ENCODE data around the gene KLF4. TPM values are rescaled to one million over a fixed set of nuclear protein-coding genes. Genes with fewer than 3 reads are reported as not detected.

Gene KLF4
- total and polyA plus RNA-seq, 2 of the 4 experiments (the other 2 are of a cell fraction) = 1.3 to 3.8 TPM

DNA sequence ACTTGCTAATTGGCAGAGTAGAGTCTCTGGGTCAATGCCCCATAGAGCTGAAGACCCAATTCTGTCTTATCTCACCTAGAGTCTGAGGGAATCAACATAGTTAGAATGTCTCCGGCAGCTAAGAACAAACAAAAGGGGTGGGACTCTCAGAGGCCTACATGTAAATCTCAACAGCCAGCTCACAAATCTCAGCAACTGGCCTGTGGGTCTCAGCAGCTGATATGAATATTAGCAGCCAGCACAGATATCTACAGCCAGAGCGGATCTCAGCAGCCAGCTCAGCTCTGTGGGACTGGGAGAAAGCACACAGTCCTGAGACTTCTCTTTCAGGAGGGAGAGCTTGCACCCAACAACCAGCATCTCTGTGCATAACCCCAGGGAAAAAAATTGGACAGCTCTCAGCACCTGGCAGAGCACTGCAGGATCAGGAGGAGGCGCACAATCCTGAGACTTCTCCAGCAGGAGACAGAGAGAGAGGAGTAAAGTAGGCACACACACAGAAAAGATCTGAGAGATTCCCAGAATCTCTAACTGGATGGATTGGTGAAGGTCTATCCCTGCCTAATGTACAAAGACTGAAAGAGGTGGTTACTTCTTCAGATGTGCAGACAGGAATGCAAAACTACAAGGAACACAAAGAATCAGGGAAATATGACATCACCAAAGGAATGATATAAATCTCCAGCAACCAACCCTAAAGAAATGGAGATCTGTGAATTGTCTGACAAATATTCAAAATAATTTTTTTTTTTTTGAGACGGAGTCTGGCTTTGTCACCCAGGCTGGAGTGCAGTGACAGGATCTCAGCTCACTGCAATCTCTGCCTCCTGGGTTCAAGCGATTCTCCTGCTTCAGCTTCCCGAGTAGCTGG lies 29.2 kb downstream of the KLF4 start (continued):
- TF ChIP-seq CEBPB (IDR thresholded peaks at IDR 0.05; ENCODE audit: low read depth, low read length) = no peak

DNA sequence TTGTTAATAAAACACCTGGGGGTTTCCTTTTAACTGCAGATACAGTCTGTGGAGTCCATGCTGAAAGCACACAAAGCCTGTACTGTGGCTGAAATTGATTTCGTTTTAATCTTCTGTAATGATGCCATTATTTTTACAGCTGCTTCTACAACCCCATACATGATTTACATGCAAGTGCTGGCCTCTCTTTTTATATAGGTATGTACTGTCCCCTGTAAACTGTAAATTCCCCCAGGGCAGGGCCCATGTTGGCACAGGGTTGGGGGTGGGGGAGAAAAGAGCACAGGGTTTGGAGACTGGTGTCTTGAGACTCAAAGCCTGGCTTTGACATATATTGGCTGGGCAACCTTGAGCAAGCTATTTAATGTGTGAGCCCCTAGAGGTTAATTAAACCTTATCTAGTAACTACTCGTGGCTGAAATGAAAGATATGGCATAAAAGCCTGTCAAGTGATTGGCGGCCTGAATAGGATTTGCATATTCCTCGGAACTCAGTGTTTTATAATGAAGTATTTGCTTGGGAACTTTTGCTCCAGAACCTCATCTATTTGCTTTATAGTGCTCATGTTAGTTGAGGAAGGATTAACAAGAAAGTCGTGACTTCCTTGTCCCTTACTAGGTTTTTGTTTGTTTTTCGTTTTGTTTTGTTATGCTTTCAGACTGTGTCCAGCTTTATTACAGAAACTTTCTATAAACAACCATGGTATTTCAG lies 34.0 kb downstream of the KLF4 start:
- Histone ChIP-seq H3K9ac (ENCODE audit: low read depth, low read length) (no peak overlapping the region), H3K4me1 (ENCODE audit: control insufficient read depth, insufficient read depth, low read length) (no peaks in the 10 kb centered on the region; the same call in 1 of the 2 replicates), H3K79me1 (ENCODE audit: low read depth in 1 of 2, low read length in 2 of 2) (no peaks in the 10 kb centered on the region), H3K23ac (ENCODE audit: low read depth, low read length) (no peak overlapping the region), H3K36me3 (ENCODE audit: control insufficient read depth, insufficient read depth, low read length) (no peaks in the 10 kb centered on the region), H3K18ac (ENCODE audit: low read depth, low read length) (no peak overlapping the region), H3K9me1 (ENCODE audit: insufficient read depth, low read length) (no peaks in the 10 kb centered on the region), H2BK5ac (ENCODE audit: low read depth, low read length, poor library complexity, severe bottlenecking) (no peak overlapping the region), H3K14ac (replicated peaks; ENCODE audit: low read depth, low read length) (no peak overlapping the region), H4K20me1 (ENCODE audit: insufficient read depth, low read length) (no peaks in the 10 kb centered on the region), H3K4me2 (ENCODE audit: low read depth, low read length) (no peak overlapping the region), H2BK120ac (ENCODE audit: low read depth, low read length) (no peak overlapping the region), H3K27me3 (ENCODE audit: control insufficient read depth, insufficient read depth, low read length) (peaks cover 2% of the 10 kb centered on the region), H3K56ac (ENCODE audit: extremely low read depth, insufficient read depth, low read length) (no peak overlapping the region), H2AK9ac (replicated peaks; ENCODE audit: low read depth, low read length, poor library complexity) (no peak overlapping the region), H4K5ac (ENCODE audit: low read depth, low read length) (no peak overlapping the region), H4K91ac (ENCODE audit: insufficient read depth, low read depth, low read length) (no peak overlapping the region), H2BK15ac (ENCODE audit: low read depth, low read length) (no peak overlapping the region), H2AK5ac (ENCODE audit: low read depth, low read length) (no peak overlapping the region), H3K4ac (ENCODE audit: low read depth, low read length) (no peak overlapping the region), H3K27ac (ENCODE audit: insufficient read depth, low read length) (no peak overlapping the region), H4K8ac (ENCODE audit: low read depth in 2 of 2, low read length in 2 of 2) (no peak overlapping the region), H2BK20ac (ENCODE audit: low read depth, low read length) (no peak overlapping the region), H3K9me3 (ENCODE audit: control insufficient read depth, insufficient read depth, low read length) (no peaks in the 10 kb centered on the region), H2AFZ (replicated peaks; ENCODE audit: low read length, poor library complexity) (no peak overlapping the region), H3K4me3 (ENCODE audit: insufficient read depth, low read depth, low read length) (no peak overlapping the region)
- BruUV-seq (replicated peaks) = no TSS peak
- TF ChIP-seq CHD1 (IDR thresholded peaks at IDR 0.05; ENCODE audit: low read depth, low read length) = no peak
- TF ChIP-seq CEBPB (IDR thresholded peaks at IDR 0.05; ENCODE audit: low read depth, low read length) = no peak
- TF ChIP-seq MXI1 (IDR thresholded peaks at IDR 0.05; ENCODE audit: borderline replicate concordance, low read depth, low read length) = no peak
- no peak for TF ChIP-seq FOS (IDR thresholded peaks at IDR 0.05; ENCODE audit: low read depth, low read length)
- TF ChIP-seq, protein P1, sequence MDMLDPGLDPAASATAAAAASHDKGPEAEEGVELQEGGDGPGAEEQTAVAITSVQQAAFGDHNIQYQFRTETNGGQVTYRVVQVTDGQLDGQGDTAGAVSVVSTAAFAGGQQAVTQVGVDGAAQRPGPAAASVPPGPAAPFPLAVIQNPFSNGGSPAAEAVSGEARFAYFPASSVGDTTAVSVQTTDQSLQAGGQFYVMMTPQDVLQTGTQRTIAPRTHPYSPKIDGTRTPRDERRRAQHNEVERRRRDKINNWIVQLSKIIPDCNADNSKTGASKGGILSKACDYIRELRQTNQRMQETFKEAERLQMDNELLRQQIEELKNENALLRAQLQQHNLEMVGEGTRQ (IDR thresholded peaks at IDR 0.05; ENCODE audit: low read depth, low read length) = no peak
- TF ChIP-seq SMC3 (IDR thresholded peaks at IDR 0.05; ENCODE audit: low read depth, low read length) = no peak
- TF ChIP-seq, protein P2, sequence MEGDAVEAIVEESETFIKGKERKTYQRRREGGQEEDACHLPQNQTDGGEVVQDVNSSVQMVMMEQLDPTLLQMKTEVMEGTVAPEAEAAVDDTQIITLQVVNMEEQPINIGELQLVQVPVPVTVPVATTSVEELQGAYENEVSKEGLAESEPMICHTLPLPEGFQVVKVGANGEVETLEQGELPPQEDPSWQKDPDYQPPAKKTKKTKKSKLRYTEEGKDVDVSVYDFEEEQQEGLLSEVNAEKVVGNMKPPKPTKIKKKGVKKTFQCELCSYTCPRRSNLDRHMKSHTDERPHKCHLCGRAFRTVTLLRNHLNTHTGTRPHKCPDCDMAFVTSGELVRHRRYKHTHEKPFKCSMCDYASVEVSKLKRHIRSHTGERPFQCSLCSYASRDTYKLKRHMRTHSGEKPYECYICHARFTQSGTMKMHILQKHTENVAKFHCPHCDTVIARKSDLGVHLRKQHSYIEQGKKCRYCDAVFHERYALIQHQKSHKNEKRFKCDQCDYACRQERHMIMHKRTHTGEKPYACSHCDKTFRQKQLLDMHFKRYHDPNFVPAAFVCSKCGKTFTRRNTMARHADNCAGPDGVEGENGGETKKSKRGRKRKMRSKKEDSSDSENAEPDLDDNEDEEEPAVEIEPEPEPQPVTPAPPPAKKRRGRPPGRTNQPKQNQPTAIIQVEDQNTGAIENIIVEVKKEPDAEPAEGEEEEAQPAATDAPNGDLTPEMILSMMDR (conservative IDR thresholded peaks at IDR 0.05; ENCODE audit: low read depth, low read length) = no peak
- TF ChIP-seq NFE2L2 (IDR thresholded peaks at IDR 0.05; ENCODE audit: low read depth, low read length) = no peak
- TF ChIP-seq, protein P3, sequence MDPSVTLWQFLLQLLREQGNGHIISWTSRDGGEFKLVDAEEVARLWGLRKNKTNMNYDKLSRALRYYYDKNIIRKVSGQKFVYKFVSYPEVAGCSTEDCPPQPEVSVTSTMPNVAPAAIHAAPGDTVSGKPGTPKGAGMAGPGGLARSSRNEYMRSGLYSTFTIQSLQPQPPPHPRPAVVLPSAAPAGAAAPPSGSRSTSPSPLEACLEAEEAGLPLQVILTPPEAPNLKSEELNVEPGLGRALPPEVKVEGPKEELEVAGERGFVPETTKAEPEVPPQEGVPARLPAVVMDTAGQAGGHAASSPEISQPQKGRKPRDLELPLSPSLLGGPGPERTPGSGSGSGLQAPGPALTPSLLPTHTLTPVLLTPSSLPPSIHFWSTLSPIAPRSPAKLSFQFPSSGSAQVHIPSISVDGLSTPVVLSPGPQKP (IDR thresholded peaks at IDR 0.05; ENCODE audit: borderline replicate concordance, low read depth, low read length) = no peak
- no peak for TF ChIP-seq MAFK (IDR thresholded peaks at IDR 0.05; ENCODE audit: low read depth, low read length)
- no peak for TF ChIP-seq RCOR1 (IDR thresholded peaks at IDR 0.05; ENCODE audit: insufficient replicate concordance, low read length)
- ChIA-PET CTCF (no interaction called here), POLR2A (ENCODE audit: unreplicated experiment) (no interaction called here)
- intact Hi-C loops (cut with micrococcal nuclease) (no loop called here), dilution Hi-C loops (cut with HindIII; ENCODE audit: low sequenced_read_pairs, unreplicated experiment) (no loop called here), in situ Hi-C loops (cut with MboI; ENCODE audit: low sequenced_read_pairs) (no loop called here)
- no CpG with 5 or more reads among the region's 6 CpGs for WGBS, 2 experiments (ENCODE audit: extremely low coverage in 2 of 2, insufficient read length in 1 of 2)
- DNase-seq = no peak
- no peak for ATAC-seq (ENCODE audit: low read depth)
